B cell (primary cell): Measurements from ENCODE around the gene POGZ. TPM values are rescaled to one million over a fixed set of nuclear protein-coding genes. Genes with fewer than 3 reads are reported as not detected.

ENCODE experiments used
- ATAC-seq: fragments of 200-7000 bp; cut with Tn5 transposase; one replicate; pipeline ENCODE4 v1.10.0; 2021; ENCODE audit warnings: low read depth, mild to moderate bottlenecking, moderate number of reproducible peaks, moderate library complexity
- CTCF ChIA-PET: fragments of 350-600 bp; sonication (Branson Sonifier 250); formaldehyde crosslinking; loops from one replicate; lab custom pipeline; 2021; ENCODE audit warnings: antibody characterized with exemption, inconsistent platforms; lab: Charles Lee
- POLR2A ChIA-PET: fragments of 350-600 bp; sonication (Branson Sonifier 250); formaldehyde crosslinking; loops from one replicate; lab custom pipeline; 2021; ENCODE audit warnings: antibody characterized with exemption; lab: Charles Lee
- DNase-seq: peaks from one replicate; pipeline ENCODE4 v3.0.0; 2013
- H2AFZ ChIP-seq: 2 replicates; pipeline ENCODE4 v1.6.1; 2012; ENCODE audit warnings: mild to moderate bottlenecking, low read depth, low read length; ENCODE audit not compliant: insufficient read depth, poor library complexity, severe bottlenecking
- H3K27ac ChIP-seq, 2 donors: 1 replicate in 1 of 2; 2 replicates in 1 of 2; pipeline ENCODE4 v1.5.1; 2012 to 2013; ENCODE audit warnings: low read length in 2 of 2, mild to moderate bottlenecking in 2 of 2, moderate library complexity in 1 of 2
- H3K27me3 ChIP-seq, 4 experiments: fragments of 200-600 bp in 1 of 4; sonication (generic) in 1 of 4; replicated peaks in 1 of 4; 1 replicate in 2 of 4; 2 replicates in 2 of 4; pipeline versions ENCODE4 v1.6.1 to v1.7.0; 2013 to 2016; ENCODE audit warnings: low read length in 3 of 4, mild to moderate bottlenecking in 2 of 4, mixed read lengths in 1 of 4, moderate library complexity in 1 of 4; ENCODE audit not compliant: insufficient read depth in 4 of 4, control insufficient read depth in 3 of 4; ENCODE audit errors: control extremely low read depth in 1 of 4
- H3K36me3 ChIP-seq, 2 experiments: replicated peaks in 1 of 2; 1 replicate in 1 of 2; 2 replicates in 1 of 2; pipeline versions ENCODE4 v1.6.1 to v1.7.1; 2013; ENCODE audit warnings: low read length in 1 of 2; ENCODE audit not compliant: insufficient read depth in 2 of 2, control insufficient read depth in 1 of 2; ENCODE audit errors: control extremely low read depth in 1 of 2, extremely low read depth in 1 of 2
- H3K4me1 ChIP-seq, 2 donors: fragments of 200-600 bp in 1 of 2; sonication (generic) in 1 of 2; 1 replicate in 1 of 2; 2 replicates in 1 of 2; pipeline versions ENCODE4 v1.5.1 to v1.6.1; 2013 to 2017; ENCODE audit warnings: low read length in 2 of 2; ENCODE audit not compliant: control insufficient read depth in 2 of 2, insufficient read depth in 2 of 2
- H3K4me2 ChIP-seq: replicated peaks from 2 replicates; pipeline ENCODE3; 2012; ENCODE audit warnings: mild to moderate bottlenecking, low read depth, low read length; ENCODE audit not compliant: poor library complexity, severe bottlenecking
- H3K4me3 ChIP-seq, 5 experiments: fragments of 200-600 bp in 1 of 5; sonication (generic) in 1 of 5; 1 replicate in 3 of 5; 2 replicates in 2 of 5; pipeline versions ENCODE4 v1.5.1 to v1.7.0; 2011 to 2016; ENCODE audit warnings: low read length in 4 of 5, mild to moderate bottlenecking in 4 of 5, low read depth in 2 of 5, control low read depth in 1 of 5, moderate library complexity in 1 of 5; ENCODE audit not compliant: insufficient read depth in 1 of 5; ENCODE audit errors: control extremely low read depth in 1 of 5, extremely low read depth in 1 of 5
- H3K79me2 ChIP-seq: fragments of 200-600 bp; sonication (generic); one replicate; pipeline ENCODE4 v1.6.0; 2016; ENCODE audit warnings: low read length; ENCODE audit not compliant: control insufficient read depth, insufficient read depth
- H3K9ac ChIP-seq: fragments of 200-600 bp; sonication (generic); 2 replicates; pipeline ENCODE4 v1.6.1; 2017; ENCODE audit warnings: mild to moderate bottlenecking, low read length, moderate library complexity
- H3K9me3 ChIP-seq, 3 donors: one replicate each; pipeline versions ENCODE4 v1.6.1 to v1.7.1; 2013; ENCODE audit warnings: low read length in 2 of 3; ENCODE audit not compliant: control insufficient read depth in 2 of 3, insufficient read depth in 1 of 3; ENCODE audit errors: control extremely low read depth in 1 of 3
- H4K20me1 ChIP-seq: 2 replicates; pipeline ENCODE4 v1.6.0; 2012; ENCODE audit warnings: mild to moderate bottlenecking, low read length; ENCODE audit not compliant: insufficient read depth, control insufficient read depth, poor library complexity, severe bottlenecking
- H3K27ac Mint-ChIP-seq: one replicate; pipeline ENCODE4 v1.8.0; 2021; ENCODE audit warnings: mixed read lengths
- H3K27me3 Mint-ChIP-seq: one replicate; pipeline ENCODE4 v1.8.0; 2021; ENCODE audit warnings: mixed read lengths
- H3K4me1 Mint-ChIP-seq: one replicate; pipeline ENCODE4 v1.8.0; 2021; ENCODE audit warnings: mixed read lengths
- H3K4me3 Mint-ChIP-seq: one replicate; pipeline ENCODE4 v1.8.0; 2021; ENCODE audit warnings: mixed read lengths
- H3K9me3 Mint-ChIP-seq: one replicate; pipeline ENCODE4 v1.8.0; 2022; ENCODE audit warnings: mixed read lengths; ENCODE audit not compliant: insufficient read depth
- EZH2 ChIP-seq: IDR thresholded peaks from 2 replicates; pipeline ENCODE4 v1.6.1; 2012; ENCODE audit warnings: borderline replicate concordance, low read depth, mild to moderate bottlenecking, moderate library complexity, low read length; ENCODE audit not compliant: insufficient read depth, poor library complexity, severe bottlenecking
- WGBS: methylation state at CpG from one replicate; pipeline ENCODE4 v1.1.5; 2013; ENCODE audit warnings: missing lambda C conversion rate; ENCODE audit not compliant: insufficient coverage; 5-methylcytosine and 5-hydroxymethylcytosine counted together
- intact Hi-C: fragments of 100-400 bp; cut with micrococcal nuclease; formaldehyde crosslinking; loops from one replicate; pipeline ENCODE4 v1.10.0; 2022
- polyA plus RNA-seq: library from polyadenylated mRNA; depleted of rRNA; stranded (reverse); fragments of >200 nt; gene quantifications from 2 replicates; pipeline ENCODE4 v1.2.3, GENCODE V29; 2012
- total RNA-seq, 2 donors: library from RNA; stranded (reverse); fragments of 120-200 nt in 1 of 2; gene quantifications; 1 replicate in 1 of 2; 2 replicates in 1 of 2; pipeline versions ENCODE4 v1.2.3 to v1.2.4, GENCODE V29; 2013 to 2022
- TF ChIP-seq, protein P1 (sequence below): fragments of 200-600 bp; IDR thresholded peaks from one replicate; pipeline ENCODE4 v1.8.0; 2022; ENCODE audit warnings: antibody characterized with exemption, mild to moderate bottlenecking

POGZ gene
- total and polyA plus RNA-seq, 2 donors (not counting 1 experiment from before 2014, with no cell fraction given), result 50.2 to 194 TPM

DNA sequence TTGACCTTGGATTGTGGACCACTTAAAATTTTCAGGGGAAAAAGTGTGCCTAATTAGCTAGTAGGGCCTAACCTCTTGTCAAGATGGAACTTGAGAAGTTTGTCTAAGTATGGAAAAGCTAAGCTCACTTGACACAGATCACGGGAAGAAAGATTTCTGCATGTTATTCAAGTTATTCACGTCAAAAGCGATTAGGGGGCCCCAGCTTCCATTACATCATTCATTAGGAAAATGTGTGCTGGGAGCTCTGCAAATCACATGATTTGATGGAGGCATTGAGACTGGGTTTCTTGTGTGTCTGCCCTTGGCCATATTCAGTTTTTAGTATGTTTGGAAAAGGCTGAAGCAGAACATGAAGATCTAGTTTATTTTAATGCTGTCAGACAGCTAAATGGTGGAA lies 15.5 kb upstream of the POGZ start:
- DNase-seq, result no peak
- intact Hi-C loops, result no loop called here
- POLR2A ChIA-PET, result no interaction called here
- no peak overlapping the region for H3K27ac ChIP-seq
- CTCF ChIA-PET, result interaction anchor here (0.7 to 1.3 kb wide), 5 partner anchors 10 to 524 kb away, joined by 3 to 8 read pairs (median 4); no protein-coding TSS in a partner anchor
- ATAC-seq, result no peak
- H3K36me3 ChIP-seq, result no peaks in the 10 kb centered on the region
- TF ChIP-seq EZH2, result no peak
- TF ChIP-seq, protein P1, sequence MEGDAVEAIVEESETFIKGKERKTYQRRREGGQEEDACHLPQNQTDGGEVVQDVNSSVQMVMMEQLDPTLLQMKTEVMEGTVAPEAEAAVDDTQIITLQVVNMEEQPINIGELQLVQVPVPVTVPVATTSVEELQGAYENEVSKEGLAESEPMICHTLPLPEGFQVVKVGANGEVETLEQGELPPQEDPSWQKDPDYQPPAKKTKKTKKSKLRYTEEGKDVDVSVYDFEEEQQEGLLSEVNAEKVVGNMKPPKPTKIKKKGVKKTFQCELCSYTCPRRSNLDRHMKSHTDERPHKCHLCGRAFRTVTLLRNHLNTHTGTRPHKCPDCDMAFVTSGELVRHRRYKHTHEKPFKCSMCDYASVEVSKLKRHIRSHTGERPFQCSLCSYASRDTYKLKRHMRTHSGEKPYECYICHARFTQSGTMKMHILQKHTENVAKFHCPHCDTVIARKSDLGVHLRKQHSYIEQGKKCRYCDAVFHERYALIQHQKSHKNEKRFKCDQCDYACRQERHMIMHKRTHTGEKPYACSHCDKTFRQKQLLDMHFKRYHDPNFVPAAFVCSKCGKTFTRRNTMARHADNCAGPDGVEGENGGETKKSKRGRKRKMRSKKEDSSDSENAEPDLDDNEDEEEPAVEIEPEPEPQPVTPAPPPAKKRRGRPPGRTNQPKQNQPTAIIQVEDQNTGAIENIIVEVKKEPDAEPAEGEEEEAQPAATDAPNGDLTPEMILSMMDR, result no peak
- no peak overlapping the region for H3K27ac Mint-ChIP-seq
- H3K4me1 ChIP-seq, result peaks cover 0 to 12% of the 10 kb centered on the region in 2 donors
- H3K4me2 ChIP-seq, result no peak overlapping the region
- H3K4me3 Mint-ChIP-seq, result peak overlapping the region; percentile 0
- peak overlapping the region; percentile 25 for H2AFZ ChIP-seq
- no peaks in the 10 kb centered on the region for H3K9me3 Mint-ChIP-seq
- H3K27me3 Mint-ChIP-seq, result peaks cover 5% of the 10 kb centered on the region
- no peaks in the 10 kb centered on the region for H3K79me2 ChIP-seq
- no CpG with 5 or more reads among the region's 3 CpGs for WGBS
- H3K4me3 ChIP-seq, result no peak overlapping the region
- H3K27me3 ChIP-seq, result no peaks in the 10 kb centered on the region
- peaks cover 7% of the 10 kb centered on the region for H3K4me1 Mint-ChIP-seq
- no peaks in the 10 kb centered on the region for H4K20me1 ChIP-seq
- no peak overlapping the region for H3K9ac ChIP-seq
- no peaks in the 10 kb centered on the region for H3K9me3 ChIP-seq
